Endodermal cell (in vitro differentiated cells): Measurements from ENCODE around the gene EEA1. TPM values are rescaled to one million over a fixed set of nuclear protein-coding genes. Genes with fewer than 3 reads are reported as not detected.
"Not testable (repeated sequence)": the region's sequence is repeated elsewhere in the genome, so short reads cannot be mapped to it uniquely, and the experiment has no call there.

ENCODE experiments used
- DNase-seq: peaks from one replicate; pipeline ENCODE4 v3.0.0-alpha.2; 2017
- H3K27ac ChIP-seq: 2 replicates; pipeline ENCODE4 v1.5.1; 2013; ENCODE audit warnings: mild to moderate bottlenecking, low read depth, low read length, moderate library complexity
- H3K27me3 ChIP-seq: 2 replicates; pipeline ENCODE4 v1.6.1; 2013; ENCODE audit warnings: mild to moderate bottlenecking, low read length, moderate library complexity; ENCODE audit not compliant: insufficient read depth, control insufficient read depth, poor library complexity, severe bottlenecking
- H3K36me3 ChIP-seq: 2 replicates; pipeline ENCODE4 v1.7.0; 2013; ENCODE audit warnings: mild to moderate bottlenecking, low read length, moderate library complexity; ENCODE audit not compliant: control insufficient read depth, insufficient read depth
- H3K4me1 ChIP-seq: one replicate; pipeline ENCODE4 v1.7.0; 2013; ENCODE audit warnings: low read length; ENCODE audit not compliant: control insufficient read depth, insufficient read depth
- H3K4me3 ChIP-seq: 2 replicates; pipeline ENCODE4 v1.5.1; 2013; ENCODE audit warnings: mild to moderate bottlenecking, low read length, moderate library complexity
- H3K9ac ChIP-seq: 2 replicates; pipeline ENCODE4 v1.6.1; 2013; ENCODE audit warnings: mild to moderate bottlenecking, low read length, moderate library complexity; ENCODE audit not compliant: poor library complexity, severe bottlenecking; ENCODE audit errors: extremely low read depth
- H3K9me3 ChIP-seq: 2 replicates; pipeline ENCODE4 v1.6.1; 2013; ENCODE audit warnings: mild to moderate bottlenecking, low read length, moderate library complexity; ENCODE audit not compliant: control insufficient read depth
- H3K27ac Mint-ChIP-seq: 2 replicates; pipeline ENCODE4 v1.8.0; 2020; ENCODE audit warnings: mixed read lengths
- H3K27me3 Mint-ChIP-seq: 2 replicates; pipeline ENCODE4 v1.8.0; 2021; ENCODE audit warnings: mild to moderate bottlenecking, mixed read lengths; ENCODE audit not compliant: insufficient read depth
- H3K36me3 Mint-ChIP-seq: 2 replicates; pipeline ENCODE4 v1.8.0; 2020; ENCODE audit warnings: low read depth, mixed read lengths
- H3K4me1 Mint-ChIP-seq: 2 replicates; pipeline ENCODE4 v1.8.0; 2020; ENCODE audit warnings: mixed read lengths
- H3K4me3 Mint-ChIP-seq: 2 replicates; pipeline ENCODE4 v1.8.0; 2020; ENCODE audit warnings: mild to moderate bottlenecking, moderate library complexity, mixed read lengths
- H3K9me3 Mint-ChIP-seq: 2 replicates; pipeline ENCODE4 v1.8.0; 2020; ENCODE audit warnings: mild to moderate bottlenecking, mixed read lengths
- CTCF ChIP-seq: fragments of 200-600 bp; sonication (generic); conservative IDR thresholded peaks from 2 replicates; pipeline ENCODE4 v1.5.0; 2021; ENCODE audit warnings: antibody characterized with exemption, mild to moderate bottlenecking
- WGBS, 2 experiments: methylation state at CpG; one replicate each; pipeline versions ENCODE4 v1.1.5 to v1.1.7; 2013; ENCODE audit warnings: missing lambda C conversion rate in 2 of 2, mixed read lengths in 1 of 2; ENCODE audit not compliant: insufficient coverage in 1 of 2, insufficient read length in 1 of 2; 5-methylcytosine and 5-hydroxymethylcytosine counted together
- total RNA-seq, 2 donors: library from RNA; stranded (reverse); fragmentation: NEBNext Ultra II Directional in 1 of 2; extraction: Animal tissue kit (Norgen Biotek cat#: 25700) in 1 of 2; gene quantifications; 2 replicates in 1 of 2; 3 replicates in 1 of 2; pipeline ENCODE4 v1.2.1, GENCODE V29; 2021

EEA1 gene
- total RNA-seq, 2 donors from 2014 or later = 28.2 to 32.5 TPM

DNA sequence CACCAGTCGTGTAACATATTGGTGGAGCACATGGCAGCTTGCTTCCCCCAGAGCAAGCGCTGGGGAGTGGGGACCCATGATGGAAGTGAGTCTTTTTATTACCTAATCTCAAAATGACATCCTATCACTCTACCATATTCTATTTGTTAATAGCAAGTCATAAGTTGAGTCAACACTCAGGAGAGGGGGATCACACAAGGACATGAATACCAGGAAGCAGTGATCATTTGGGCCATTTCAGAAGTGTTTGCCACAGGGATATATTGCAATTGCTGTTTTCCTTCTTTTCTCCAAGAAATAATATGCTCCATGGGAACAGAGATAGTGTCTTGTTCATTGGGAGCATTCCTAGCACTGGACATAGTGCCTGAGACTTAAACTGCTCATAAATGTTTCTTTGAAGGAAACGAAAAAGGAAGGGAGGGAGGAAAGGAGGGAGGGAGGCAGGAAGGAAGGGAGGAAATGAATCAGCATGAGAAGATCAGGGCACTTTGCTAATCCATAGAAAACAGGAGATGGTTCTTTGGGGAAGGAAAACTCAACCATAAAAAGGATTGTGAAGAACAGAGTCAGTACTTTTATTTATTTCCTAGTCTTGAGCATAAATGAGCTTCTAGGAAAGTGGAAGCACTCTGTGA, 39.2 kb upstream of the EEA1 start:
- no peak overlapping the region for H3K27ac ChIP-seq
- no peak overlapping the region for H3K4me3 Mint-ChIP-seq
- no peaks in the 10 kb centered on the region for H3K27me3 ChIP-seq
- H3K27me3 Mint-ChIP-seq = no peaks in the 10 kb centered on the region
- H3K9me3 Mint-ChIP-seq = peaks cover 13% of the 10 kb centered on the region
- H3K36me3 ChIP-seq = no peaks in the 10 kb centered on the region
- WGBS, 2 experiments = 78 to 86% methylated on average over 1 to 3 of the region's 3 CpGs
- no peak for DNase-seq
- no peak overlapping the region for H3K4me3 ChIP-seq
- no peaks in the 10 kb centered on the region for H3K36me3 Mint-ChIP-seq
- no peaks in the 10 kb centered on the region for H3K9me3 ChIP-seq
- no peaks in the 10 kb centered on the region for H3K4me1 ChIP-seq
- TF ChIP-seq CTCF = no peak
- H3K27ac Mint-ChIP-seq = no peak overlapping the region
- H3K4me1 Mint-ChIP-seq = peaks cover 15% of the 10 kb centered on the region
- no peak overlapping the region for H3K9ac ChIP-seq

GRCh38 chr12:92964378-92964777, 35.3 kb upstream of the EEA1 start:
- H3K36me3 Mint-ChIP-seq, H3K4me1 ChIP-seq, H3K4me3 Mint-ChIP-seq, H3K27me3 ChIP-seq, H3K27ac ChIP-seq, H3K9me3 ChIP-seq, H3K9ac ChIP-seq, H3K36me3 ChIP-seq, DNase-seq, H3K27me3 Mint-ChIP-seq, H3K9me3 Mint-ChIP-seq: not testable (repeated sequence)
- H3K27ac Mint-ChIP-seq = peak overlapping the region; percentile 77
- peaks cover 17% of the 10 kb centered on the region for H3K4me1 Mint-ChIP-seq
- H3K4me3 ChIP-seq = peak overlapping the region; percentile 13
- WGBS, 2 experiments = 50 to 60% methylated on average over 1 of the region's 1 CpG

- Histone ChIP-seq H3K27ac (no peak overlapping the region), H3K9me3 (peaks cover 8% of the 10 kb centered on the region), H3K36me3 (no peaks in the 10 kb centered on the region), H3K27me3 (no peaks in the 10 kb centered on the region), H3K4me1 (no peaks in the 10 kb centered on the region), H3K4me3 (no peak overlapping the region), H3K9ac (no peak overlapping the region)
- DNase-seq = peak; percentile 63
- TF ChIP-seq CTCF = no peak
- WGBS, 2 experiments = 99 to 100% methylated on average over 2 of the region's 3 CpGs
- H3K27me3 Mint-ChIP-seq = no peaks in the 10 kb centered on the region
- H3K9me3 Mint-ChIP-seq = peaks cover 17% of the 10 kb centered on the region
- H3K36me3 Mint-ChIP-seq = no peaks in the 10 kb centered on the region
- H3K4me3 Mint-ChIP-seq = no peak overlapping the region
- peaks cover 22% of the 10 kb centered on the region for H3K4me1 Mint-ChIP-seq
- H3K27ac Mint-ChIP-seq = no peak overlapping the region
Observed at GRCh38 chr12:92961949-92962348, 32.9 kb upstream of the EEA1 start.
